H9 (cell line): Measurements from ENCODE around the gene FYN. TPM values are rescaled to one million over a fixed set of nuclear protein-coding genes. Genes with fewer than 3 reads are reported as not detected.

ENCODE experiments used
- DNase-seq: peaks from one replicate; pipeline ENCODE4 v3.0.0-alpha.2; 2017
- H2AFZ ChIP-seq: one replicate; pipeline ENCODE4 v1.6.1; 2013; ENCODE audit warnings: mild to moderate bottlenecking, low read length, control low read depth, moderate library complexity
- H2AK5ac ChIP-seq: 2 replicates; pipeline ENCODE4 v1.6.1; 2013; ENCODE audit warnings: low read length, control low read depth, mixed read lengths; ENCODE audit not compliant: insufficient read length
- H2BK120ac ChIP-seq: one replicate; pipeline ENCODE4 v1.6.1; 2013; ENCODE audit warnings: low read depth, mild to moderate bottlenecking, low read length, control low read depth, inconsistent platforms; ENCODE audit not compliant: poor library complexity, severe bottlenecking
- H2BK12ac ChIP-seq: 2 replicates; pipeline ENCODE4 v1.6.1; 2013; ENCODE audit warnings: low read length, control low read depth, mixed read lengths, low read depth; ENCODE audit not compliant: insufficient read length
- H2BK15ac ChIP-seq: 2 replicates; pipeline ENCODE4 v1.6.1; 2013; ENCODE audit warnings: low read depth, low read length, control low read depth
- H2BK20ac ChIP-seq: one replicate; pipeline ENCODE4 v1.6.1; 2013; ENCODE audit warnings: low read depth, mild to moderate bottlenecking, low read length, control low read depth, inconsistent platforms; ENCODE audit not compliant: poor library complexity, severe bottlenecking
- H2BK5ac ChIP-seq: 2 replicates; pipeline ENCODE4 v1.6.1; 2013; ENCODE audit warnings: low read length, control low read depth, mixed read lengths; ENCODE audit not compliant: insufficient read length
- H3K14ac ChIP-seq: 2 replicates; pipeline ENCODE4 v1.6.1; 2013; ENCODE audit warnings: low read length, control low read depth; ENCODE audit not compliant: insufficient read depth
- H3K18ac ChIP-seq: 2 replicates; pipeline ENCODE4 v1.6.1; 2013; ENCODE audit warnings: low read depth, mild to moderate bottlenecking, mixed read lengths, low read length, control low read depth; ENCODE audit not compliant: insufficient read length
- H3K23ac ChIP-seq: 2 replicates; pipeline ENCODE4 v1.6.1; 2013; ENCODE audit warnings: low read length, control low read depth, mixed read lengths, low read depth; ENCODE audit not compliant: insufficient read length
- H3K23me2 ChIP-seq: 2 replicates; pipeline ENCODE4 v1.6.1; 2013; ENCODE audit warnings: low read depth, mild to moderate bottlenecking, mixed read lengths, low read length, control low read depth; ENCODE audit not compliant: insufficient read length, poor library complexity, severe bottlenecking
- H3K27ac ChIP-seq: 2 replicates; pipeline ENCODE4 v1.5.1; 2013; ENCODE audit warnings: low read length, control low read depth, mixed read lengths, low read depth; ENCODE audit not compliant: insufficient read length
- H3K27me3 ChIP-seq: 2 replicates; pipeline ENCODE4 v1.6.1; 2013; ENCODE audit warnings: low read length, control low read depth, inconsistent platforms; ENCODE audit not compliant: insufficient read depth
- H3K4ac ChIP-seq: 2 replicates; pipeline ENCODE4 v1.6.1; 2013; ENCODE audit warnings: low read depth, mild to moderate bottlenecking, control low read depth, inconsistent platforms, low read length, moderate library complexity
- H3K4me1 ChIP-seq: 2 replicates; pipeline ENCODE4 v1.6.1; 2013; ENCODE audit warnings: low read length, control low read depth, inconsistent platforms; ENCODE audit not compliant: insufficient read depth
- H3K4me2 ChIP-seq: 2 replicates; pipeline ENCODE4 v1.6.1; 2013; ENCODE audit warnings: low read length, control low read depth, mixed read lengths; ENCODE audit not compliant: insufficient read length, insufficient read depth
- H3K56ac ChIP-seq: 2 replicates; pipeline ENCODE4 v1.6.1; 2013; ENCODE audit warnings: low read depth, mild to moderate bottlenecking, mixed read lengths, low read length, control low read depth; ENCODE audit not compliant: insufficient read length
- H3K79me1 ChIP-seq: 2 replicates; pipeline ENCODE4 v1.6.1; 2013; ENCODE audit warnings: low read depth, mild to moderate bottlenecking, moderate library complexity, low read length, control low read depth, inconsistent platforms; ENCODE audit not compliant: insufficient read depth, poor library complexity, severe bottlenecking
- H3K79me2 ChIP-seq: 2 replicates; pipeline ENCODE4 v1.6.1; 2013; ENCODE audit warnings: low read length, control low read depth, inconsistent platforms; ENCODE audit not compliant: insufficient read depth
- H3K9ac ChIP-seq: 2 replicates; pipeline ENCODE4 v1.6.1; 2013; ENCODE audit warnings: low read length, control low read depth, mixed read lengths; ENCODE audit not compliant: insufficient read length; ENCODE audit errors: extremely low read depth
- H3K9me3 ChIP-seq: one replicate; pipeline ENCODE4 v1.6.1; 2013; ENCODE audit warnings: low read depth, low read length, inconsistent platforms; ENCODE audit not compliant: control insufficient read depth
- H3T11ph ChIP-seq: one replicate; pipeline ENCODE4 v1.6.1; 2013; ENCODE audit warnings: mild to moderate bottlenecking, low read length, control low read depth, inconsistent platforms
- H4K20me1 ChIP-seq: one replicate; pipeline ENCODE4 v1.6.1; 2013; ENCODE audit not compliant: control insufficient read depth, insufficient read length, insufficient read depth
- H4K5ac ChIP-seq: 2 replicates; pipeline ENCODE4 v1.6.1; 2013; ENCODE audit warnings: low read depth, mild to moderate bottlenecking, mixed read lengths, low read length, control low read depth; ENCODE audit not compliant: insufficient read length
- H4K8ac ChIP-seq: replicated peaks from 2 replicates; pipeline ENCODE4 v1.6.1; 2013; ENCODE audit warnings: low read length, control low read depth, mixed read lengths, low read depth; ENCODE audit not compliant: insufficient read length
- H4K91ac ChIP-seq: 2 replicates; pipeline ENCODE4 v1.6.1; 2013; ENCODE audit warnings: low read depth, mild to moderate bottlenecking, moderate library complexity, mixed read lengths, low read length, control low read depth; ENCODE audit not compliant: insufficient read length
- H3K27ac Mint-ChIP-seq, 3 experiments: 2 replicates in 2 of 3; 3 replicates in 1 of 3; pipeline ENCODE4 v1.8.0; 2020 to 2021; ENCODE audit warnings: mixed read lengths in 3 of 3, mild to moderate bottlenecking in 1 of 3, moderate library complexity in 1 of 3
- H3K27me3 Mint-ChIP-seq: 2 replicates; pipeline ENCODE4 v1.8.0; 2021; ENCODE audit warnings: low read depth, mild to moderate bottlenecking, moderate library complexity, mixed read lengths
- H3K36me3 Mint-ChIP-seq, 3 experiments: 2 replicates in 2 of 3; 3 replicates in 1 of 3; pipeline ENCODE4 v1.8.0; 2020 to 2021; ENCODE audit warnings: low read depth in 3 of 3, mixed read lengths in 3 of 3; ENCODE audit not compliant: insufficient read depth in 1 of 3
- H3K4me1 Mint-ChIP-seq, 2 experiments: 2 replicates each; pipeline ENCODE4 v1.8.0; 2020; ENCODE audit warnings: mixed read lengths in 2 of 2
- H3K4me3 Mint-ChIP-seq, 2 experiments: 2 replicates in 1 of 2; 3 replicates in 1 of 2; pipeline ENCODE4 v1.8.0; 2020 to 2021; ENCODE audit warnings: mild to moderate bottlenecking in 2 of 2, mixed read lengths in 2 of 2, moderate library complexity in 1 of 2
- H3K9me3 Mint-ChIP-seq, 2 experiments: 2 replicates in 1 of 2; 3 replicates in 1 of 2; pipeline ENCODE4 v1.8.0; 2020; ENCODE audit warnings: mild to moderate bottlenecking in 2 of 2, mixed read lengths in 2 of 2, moderate library complexity in 1 of 2
- WGBS: extraction: QIAGEN DNeasy Blood & Tissue Kit; methylation state at CpG from one replicate; pipeline ENCODE4 v1.1.7; 2013; ENCODE audit warnings: missing lambda C conversion rate, low lambda C conversion rate, mixed read lengths; ENCODE audit not compliant: insufficient read length; ENCODE audit errors: extremely low coverage; 5-methylcytosine and 5-hydroxymethylcytosine counted together
- total RNA-seq: library from RNA; stranded (reverse); gene quantifications from 2 replicates; pipeline ENCODE4 v1.2.1, GENCODE V29; 2021
- TF ChIP-seq, protein P1 (sequence below): fragments of 200-600 bp; sonication (generic); conservative IDR thresholded peaks from 3 replicates; pipeline ENCODE4 v1.8.0; 2021; ENCODE audit warnings: antibody characterized with exemption, mild to moderate bottlenecking

Gene FYN
- total RNA-seq, 1 experiment from 2014 or later = 64.8 TPM

DNA sequence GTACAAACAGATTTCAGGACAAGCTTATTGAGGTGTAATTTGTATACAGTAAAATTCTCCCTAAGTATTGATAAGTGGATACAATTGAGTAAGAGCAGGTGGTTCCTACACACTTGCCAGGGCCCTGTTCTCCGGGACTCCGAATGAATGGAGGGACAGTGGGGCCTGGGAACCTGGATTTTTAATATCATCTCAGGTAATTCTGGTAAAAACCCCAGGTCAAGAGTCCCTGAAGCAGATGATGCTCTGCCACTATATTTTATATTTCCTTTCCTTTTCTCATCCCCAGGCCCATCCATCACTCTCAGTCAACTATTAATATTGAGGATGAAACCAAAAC lies 104.9 kb downstream of the FYN start:
- no peak overlapping the region for H2AK5ac ChIP-seq
- Mint-ChIP-seq H3K27ac (no peak overlapping the region), H3K27me3 (no peaks in the 10 kb centered on the region; the same call in 1 of the 2 replicates)

More for the DNA sequence above, 104.9 kb downstream of the FYN start:
- Histone ChIP-seq H3K79me2 (no peaks in the 10 kb centered on the region), H3K23ac (no peak overlapping the region), H2BK20ac (no peak overlapping the region), H3K27ac (no peak overlapping the region), H3K9ac (no peak overlapping the region), H2BK120ac (no peak overlapping the region), H4K91ac (no peak overlapping the region), H3K4me1 (peaks cover 20% of the 10 kb centered on the region; the same call in 1 of the 2 replicates), H3K4ac (no peak overlapping the region), H3K56ac (no peak overlapping the region), H3K79me1 (peaks cover 4% of the 10 kb centered on the region), H2AFZ (no peak overlapping the region), H3K18ac (no peak overlapping the region), H3K14ac (no peak overlapping the region), H3T11ph (no peak overlapping the region), H4K20me1 (no peaks in the 10 kb centered on the region), H4K5ac (no peak overlapping the region), H2BK5ac (no peak overlapping the region), H3K9me3 (no peaks in the 10 kb centered on the region), H2BK12ac (no peak overlapping the region), H4K8ac (no peak overlapping the region), H2BK15ac (no peak overlapping the region), H3K27me3 (no peaks in the 10 kb centered on the region), H3K23me2 (no peaks in the 10 kb centered on the region), H3K4me2 (no peak overlapping the region)
- Mint-ChIP-seq H3K4me3 (no peak overlapping the region), H3K36me3 (peaks cover 0 to 5% (median 5%) of the 10 kb centered on the region in 3 experiments; a peak in 4 of 7 replicates), H3K9me3 (no peaks in the 10 kb centered on the region), H3K4me1 (peaks cover 45 to 61% of the 10 kb centered on the region in 2 experiments)
- no peak for DNase-seq
- WGBS = no CpG with 5 or more reads among the region's 2 CpGs
- TF ChIP-seq, protein P1, sequence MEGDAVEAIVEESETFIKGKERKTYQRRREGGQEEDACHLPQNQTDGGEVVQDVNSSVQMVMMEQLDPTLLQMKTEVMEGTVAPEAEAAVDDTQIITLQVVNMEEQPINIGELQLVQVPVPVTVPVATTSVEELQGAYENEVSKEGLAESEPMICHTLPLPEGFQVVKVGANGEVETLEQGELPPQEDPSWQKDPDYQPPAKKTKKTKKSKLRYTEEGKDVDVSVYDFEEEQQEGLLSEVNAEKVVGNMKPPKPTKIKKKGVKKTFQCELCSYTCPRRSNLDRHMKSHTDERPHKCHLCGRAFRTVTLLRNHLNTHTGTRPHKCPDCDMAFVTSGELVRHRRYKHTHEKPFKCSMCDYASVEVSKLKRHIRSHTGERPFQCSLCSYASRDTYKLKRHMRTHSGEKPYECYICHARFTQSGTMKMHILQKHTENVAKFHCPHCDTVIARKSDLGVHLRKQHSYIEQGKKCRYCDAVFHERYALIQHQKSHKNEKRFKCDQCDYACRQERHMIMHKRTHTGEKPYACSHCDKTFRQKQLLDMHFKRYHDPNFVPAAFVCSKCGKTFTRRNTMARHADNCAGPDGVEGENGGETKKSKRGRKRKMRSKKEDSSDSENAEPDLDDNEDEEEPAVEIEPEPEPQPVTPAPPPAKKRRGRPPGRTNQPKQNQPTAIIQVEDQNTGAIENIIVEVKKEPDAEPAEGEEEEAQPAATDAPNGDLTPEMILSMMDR = no peak
